Raji (cell line): ENCODE results near the gene LRRFIP1.

ENCODE experiments used
- POLR2A ChIP-seq: IDR thresholded peaks from 2 replicates; pipeline ENCODE4 v1.6.1; 2011; ENCODE audit warnings: low read depth, low read length, control low read depth; ENCODE audit not compliant: insufficient read depth

The LRRFIP1 gene

DNA sequence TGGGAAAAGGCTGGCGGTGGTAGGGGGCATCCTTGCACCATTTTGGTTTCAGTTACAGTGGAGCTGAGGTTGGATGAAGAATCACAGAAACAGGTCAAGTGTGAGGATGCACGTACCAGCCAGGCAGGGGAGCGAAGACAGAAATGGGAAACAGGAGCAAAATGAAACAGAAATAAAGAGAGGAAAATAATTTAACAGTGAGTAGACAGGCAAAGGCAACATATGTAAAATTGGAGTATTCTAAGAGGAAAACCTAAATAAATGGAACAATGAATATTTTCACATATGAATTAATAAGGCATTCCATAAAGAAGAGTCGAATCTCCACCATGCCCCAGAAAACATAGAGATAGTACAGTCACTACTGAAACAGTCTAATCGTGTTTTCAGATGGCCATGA, 29.7 kb downstream of the LRRFIP1 start:
- no peak for TF ChIP-seq POLR2A

DNA sequence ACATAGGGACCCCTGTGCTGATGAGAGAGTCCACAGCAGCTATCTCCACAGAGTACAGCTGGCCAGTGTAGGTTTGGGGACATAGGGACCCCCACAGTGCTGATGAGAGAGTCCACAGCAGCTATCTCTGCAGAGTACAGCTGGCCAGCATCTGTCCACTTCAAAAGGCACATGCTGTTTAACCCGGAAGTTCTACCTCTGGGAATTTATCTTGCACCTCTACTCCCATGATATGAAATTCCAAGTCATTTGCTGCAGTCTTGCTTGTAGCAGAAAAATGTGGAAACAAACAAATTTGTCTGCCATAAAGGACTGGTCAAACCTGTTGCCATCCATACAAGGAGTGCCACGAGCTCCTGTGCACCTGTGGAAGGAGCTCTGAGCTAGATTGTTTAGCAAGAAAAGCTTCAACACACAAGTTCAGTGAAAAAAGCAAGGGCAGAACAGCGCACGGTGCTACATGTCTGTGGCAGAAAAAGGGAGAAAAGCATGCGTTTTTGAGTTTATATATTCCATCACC, 33.1 kb downstream of the LRRFIP1 start:
- no peak for TF ChIP-seq POLR2A

DNA sequence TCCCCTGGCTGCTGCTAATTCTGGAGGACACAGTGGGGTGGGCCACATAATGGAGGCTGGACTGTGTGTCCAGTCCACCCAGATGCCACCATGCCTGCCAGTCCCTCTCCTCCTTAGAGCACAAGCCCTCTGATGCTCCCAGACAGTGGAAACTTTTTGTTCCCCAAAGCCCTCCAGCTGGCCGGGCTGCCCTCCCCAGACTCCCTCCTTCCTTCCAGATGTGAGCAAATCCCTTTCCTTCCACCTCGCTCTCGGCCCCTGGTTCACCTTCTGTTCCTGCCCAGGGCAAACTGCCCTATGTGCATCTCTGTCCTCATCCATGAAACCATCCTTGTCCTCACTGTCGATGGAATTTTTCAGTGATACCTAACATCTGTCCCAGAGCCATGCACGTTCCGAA, 33.9 kb downstream of the LRRFIP1 start:
- no peak for TF ChIP-seq POLR2A

DNA sequence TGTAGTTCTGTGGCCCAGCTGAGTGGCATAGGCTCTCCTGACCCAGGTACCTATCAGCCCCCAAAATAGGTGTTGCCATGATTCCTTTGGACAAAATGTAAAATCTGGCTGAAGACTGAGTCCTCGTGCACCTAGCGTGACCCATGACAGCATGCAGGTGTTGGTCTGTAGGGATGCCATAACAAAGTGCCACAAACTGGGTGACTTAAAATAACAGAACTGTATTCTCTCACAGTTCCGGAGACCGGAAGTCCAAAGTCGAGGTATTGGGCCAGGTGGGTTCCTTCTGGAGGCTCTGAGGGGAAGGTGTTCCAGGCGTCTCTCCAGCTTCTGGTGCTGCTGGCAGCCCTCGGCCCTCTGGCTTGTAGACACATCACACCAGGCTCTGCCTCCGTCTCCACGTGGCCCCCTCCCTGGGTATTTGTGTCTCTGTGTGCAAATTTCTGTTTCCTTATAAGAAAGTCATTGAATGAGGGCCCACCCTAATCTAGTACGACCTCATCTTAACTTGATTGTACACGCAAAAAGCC, 34.5 kb downstream of the LRRFIP1 start:
- no peak for TF ChIP-seq POLR2A

DNA sequence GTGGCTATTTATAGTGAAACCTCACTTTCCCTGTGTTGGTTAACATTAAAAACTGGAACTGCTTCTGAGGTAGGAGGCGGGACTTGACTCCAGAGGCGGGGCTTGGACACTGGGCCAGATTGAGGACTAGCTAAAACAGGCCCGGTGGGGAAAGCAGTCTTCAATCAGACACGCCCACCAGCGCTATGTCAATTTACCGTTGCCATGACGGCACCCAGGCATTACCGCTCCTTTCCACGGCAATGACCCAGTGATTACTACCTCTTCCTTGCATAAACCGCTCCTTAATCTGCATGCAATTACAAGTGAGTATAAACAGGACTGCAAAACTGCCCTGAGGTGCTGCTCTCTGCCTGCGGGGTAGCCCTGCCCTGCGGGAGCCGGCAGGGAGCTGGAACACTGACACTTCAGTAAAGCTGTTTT, 35.3 kb downstream of the LRRFIP1 start:
- TF ChIP-seq POLR2A, result no peak

DNA sequence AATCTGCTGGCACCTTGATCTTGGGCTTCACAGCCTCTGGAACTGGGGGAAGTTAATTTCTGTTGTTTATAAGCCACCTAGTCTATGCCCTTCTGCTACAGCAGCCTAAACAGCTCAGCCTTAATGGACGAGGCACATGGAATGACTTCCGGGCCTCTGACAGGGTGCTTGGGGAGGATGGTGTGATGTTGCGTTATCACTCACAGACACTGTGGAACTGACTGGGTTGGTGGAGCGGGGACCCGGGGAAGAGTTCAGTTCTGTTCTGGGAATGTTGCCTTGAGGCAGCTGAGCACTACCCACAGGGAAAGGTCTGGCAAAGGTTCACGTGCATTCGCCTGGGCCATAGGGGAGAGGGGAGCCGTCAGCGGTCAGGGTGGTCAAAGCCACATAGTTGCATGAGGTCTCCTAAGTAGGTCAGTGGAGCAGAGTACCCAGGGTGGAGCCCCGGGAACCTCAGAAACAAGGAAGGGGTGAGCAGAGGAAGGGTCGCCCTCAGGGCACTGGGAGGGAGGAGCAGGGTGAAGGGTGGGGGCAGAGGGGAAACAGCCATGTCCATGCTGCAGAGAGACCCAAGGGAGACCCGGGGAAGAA, 36.2 kb downstream of the LRRFIP1 start:
- TF ChIP-seq POLR2A, result no peak

DNA sequence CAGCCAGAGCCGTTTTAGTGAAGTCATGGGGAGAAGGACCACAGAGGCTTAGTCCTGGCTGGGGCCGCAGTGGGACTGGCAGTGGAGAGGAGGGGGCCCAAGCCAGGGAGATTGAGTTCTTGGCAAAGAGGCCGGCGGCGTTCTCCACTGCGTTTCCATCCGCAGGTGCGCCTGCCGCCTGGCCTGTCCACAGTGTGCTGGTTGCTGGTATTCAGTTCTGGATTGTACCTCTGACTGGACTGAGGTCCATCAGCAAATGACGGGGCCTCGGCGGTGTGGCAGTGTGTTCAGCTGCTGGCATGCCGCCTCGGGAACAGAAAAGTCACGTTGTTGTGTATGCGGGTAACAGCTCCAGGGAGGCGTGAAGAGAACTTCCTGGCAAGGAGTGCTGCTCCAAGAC, 36.8 kb downstream of the LRRFIP1 start:
- no peak for TF ChIP-seq POLR2A

DNA sequence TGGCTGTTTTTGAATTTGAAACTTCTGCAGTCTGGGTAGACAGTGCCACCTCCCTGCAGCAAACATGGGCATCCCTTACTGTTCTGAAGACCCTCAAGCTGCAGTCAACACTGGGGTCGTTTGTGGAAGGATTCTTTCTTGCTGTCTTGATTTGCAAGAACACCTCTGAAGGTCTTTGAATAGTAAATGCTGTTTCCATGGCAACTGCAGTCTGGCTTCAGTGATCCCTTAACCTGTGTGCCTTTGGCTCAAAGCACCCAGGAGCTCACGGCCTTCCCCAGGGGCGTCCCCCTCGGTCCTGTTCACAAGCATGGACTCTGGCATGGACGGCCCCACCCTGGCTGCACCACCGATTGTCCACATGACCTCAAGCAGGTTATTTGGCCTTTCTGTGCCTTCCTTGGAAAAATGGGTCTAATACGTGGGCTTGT, 38.3 kb downstream of the LRRFIP1 start:
- TF ChIP-seq POLR2A, result no peak

DNA sequence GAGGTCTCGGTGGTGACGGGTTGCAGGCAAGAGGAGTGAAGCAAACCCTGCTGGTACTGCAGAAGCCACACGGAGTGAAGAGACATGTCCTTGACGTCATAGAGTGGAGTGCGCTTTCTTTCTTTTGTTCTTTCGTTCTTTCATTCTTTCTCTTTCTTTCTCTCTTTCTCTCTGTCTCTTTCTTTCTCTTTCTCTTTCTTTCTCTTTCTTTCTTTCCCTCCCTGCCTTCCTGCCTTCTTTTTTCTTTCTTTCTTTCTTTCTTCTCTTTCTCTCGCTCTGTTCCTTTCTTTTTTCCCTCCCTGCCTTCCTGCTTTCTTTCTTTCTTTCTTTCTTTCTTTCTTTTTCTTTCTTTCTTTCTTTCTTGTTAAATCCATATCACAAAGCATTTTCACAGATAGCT, 39.2 kb downstream of the LRRFIP1 start:
- no peak for TF ChIP-seq POLR2A

DNA sequence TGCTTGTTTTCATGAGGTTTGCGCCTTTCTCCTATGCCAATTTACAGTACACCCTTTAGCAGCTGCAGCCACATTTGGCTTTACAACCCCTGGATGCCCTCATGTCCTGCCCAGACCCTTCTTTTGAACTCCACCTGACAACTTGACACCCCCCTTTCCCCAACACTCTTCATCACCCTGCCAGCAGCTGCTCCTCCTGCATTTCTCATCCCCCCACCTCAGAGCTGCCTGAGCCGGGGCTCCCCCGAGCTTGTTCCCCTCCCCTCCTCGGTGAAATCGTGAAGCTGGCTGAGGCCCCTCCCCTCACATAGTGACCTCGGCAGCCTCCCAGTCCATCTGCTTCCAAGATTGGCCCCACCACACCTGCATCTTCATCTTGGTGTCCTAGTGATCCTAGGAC, 40.5 kb downstream of the LRRFIP1 start:
- no peak for TF ChIP-seq POLR2A

DNA sequence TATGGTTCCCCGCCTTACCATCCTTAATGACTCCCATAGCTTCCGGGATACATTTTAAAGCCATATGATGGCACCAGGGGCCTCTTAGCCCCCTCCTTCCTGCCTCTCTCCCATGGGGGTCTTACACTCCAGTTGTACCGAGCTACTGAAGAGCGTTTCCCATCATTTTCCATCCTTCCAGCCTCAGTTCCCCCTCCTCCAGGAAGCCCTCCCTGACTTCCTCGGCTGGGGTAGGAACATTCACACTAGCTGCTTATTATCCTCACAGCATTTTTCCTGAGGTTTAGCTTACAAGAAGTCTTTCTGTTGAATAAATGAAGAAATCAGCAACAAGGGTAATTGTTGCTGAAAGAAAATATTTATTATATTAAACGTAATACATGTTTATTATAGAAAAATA, 41.1 kb downstream of the LRRFIP1 start:
- no peak for TF ChIP-seq POLR2A

DNA sequence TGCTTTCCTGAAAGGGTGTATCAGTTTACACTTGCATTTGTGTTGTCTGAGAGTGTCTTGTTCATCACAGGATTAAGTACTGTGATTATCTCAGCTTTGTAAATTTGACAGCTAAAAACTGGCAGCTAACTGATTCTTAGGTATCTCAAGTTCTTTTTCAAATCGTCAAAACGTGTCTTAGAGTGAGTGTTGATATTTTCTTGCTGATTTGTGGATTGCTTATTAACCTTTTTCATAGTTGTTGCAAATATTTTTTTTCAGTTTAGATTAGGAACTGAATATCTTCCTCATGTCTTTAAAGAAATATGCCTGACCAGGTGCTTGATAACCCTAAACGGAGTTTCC, 41.9 kb downstream of the LRRFIP1 start:
- TF ChIP-seq POLR2A, result no peak

DNA sequence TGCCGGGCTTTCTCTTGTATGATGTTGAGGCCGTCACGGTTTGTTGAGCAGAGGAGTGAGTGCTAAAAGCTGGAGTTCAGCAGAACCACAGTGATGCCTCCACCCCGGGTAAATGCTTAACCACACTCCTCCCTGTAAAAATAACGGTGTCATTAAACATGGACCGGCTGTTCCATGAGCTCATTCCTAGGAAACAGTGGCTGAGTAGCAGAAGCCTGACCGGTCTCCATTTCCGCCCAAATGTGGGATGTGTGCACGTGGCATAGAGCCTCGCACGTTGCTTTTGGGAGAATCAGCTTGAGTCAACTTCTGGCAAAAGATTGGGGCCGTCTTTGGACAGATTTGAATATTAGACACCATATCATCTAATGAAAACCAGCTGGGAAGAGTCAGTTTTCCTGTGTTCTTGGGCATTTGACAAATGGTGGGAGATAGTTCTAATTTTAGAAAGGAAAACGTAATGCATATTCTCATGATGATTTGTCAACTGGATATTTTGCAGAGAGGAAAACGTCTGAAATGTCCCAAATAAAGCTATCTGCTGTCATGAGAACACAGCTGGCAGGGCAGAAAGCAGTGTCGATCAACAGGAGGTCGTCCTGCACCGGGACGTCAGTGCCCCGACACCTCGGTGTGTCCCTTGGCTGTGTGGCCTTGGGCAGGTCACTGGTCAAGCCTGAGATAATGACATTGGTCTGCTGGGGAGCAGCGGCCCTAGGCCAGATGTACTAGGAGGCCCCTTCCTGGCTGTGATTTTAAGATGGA, 42.4 kb downstream of the LRRFIP1 start:
- no peak for TF ChIP-seq POLR2A

DNA sequence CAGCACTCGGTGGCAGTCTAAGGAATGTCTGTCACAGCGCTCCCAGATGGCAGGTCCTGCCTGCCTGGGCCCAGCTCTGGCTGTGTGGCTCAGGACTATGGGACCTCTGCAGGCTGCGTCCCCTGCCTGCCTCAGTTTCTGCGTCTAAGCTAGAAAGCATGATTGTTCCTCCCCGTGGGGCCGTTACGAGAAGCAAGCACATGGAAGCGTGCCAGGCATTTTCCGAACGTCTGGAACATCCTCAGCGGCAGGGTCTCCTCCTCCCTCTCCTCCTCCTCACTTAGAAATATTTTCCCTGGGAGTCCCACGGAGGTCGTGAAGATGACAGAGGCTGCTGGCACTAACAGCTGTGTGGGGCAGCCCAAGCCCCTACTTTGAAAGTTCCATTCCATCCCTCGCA, 43.3 kb downstream of the LRRFIP1 start:
- no peak for TF ChIP-seq POLR2A

DNA sequence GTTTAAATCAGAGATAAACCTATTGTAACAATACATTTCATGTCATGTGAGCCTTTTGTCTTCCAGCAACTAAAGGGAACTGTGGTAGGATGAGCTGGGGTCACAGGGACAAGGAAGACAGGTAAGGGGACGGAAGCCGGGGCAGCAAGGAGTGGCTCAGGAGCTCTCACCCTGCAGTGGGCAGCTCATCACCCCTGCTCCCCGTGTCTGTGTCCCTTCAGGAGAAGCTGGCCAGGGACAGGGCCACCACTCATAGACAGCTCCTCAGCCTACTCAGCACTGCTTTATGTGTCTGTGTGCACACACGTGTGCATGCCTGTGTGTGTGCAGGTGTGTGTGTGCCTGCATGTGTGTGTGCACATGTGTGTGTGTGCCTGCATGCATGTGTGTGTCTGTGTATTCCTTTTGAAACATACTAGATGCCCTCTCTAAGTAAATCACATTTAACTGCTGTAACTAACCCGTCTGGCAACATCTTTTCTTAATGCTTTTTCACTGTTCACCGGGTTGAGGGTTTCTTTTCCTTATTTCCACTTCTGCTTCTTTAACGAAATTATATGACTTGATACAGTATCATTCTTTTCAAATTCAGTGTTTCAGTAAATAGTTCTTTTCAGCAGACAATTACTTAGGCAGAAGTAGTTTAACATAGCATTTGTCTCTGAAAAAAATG, 44.2 kb downstream of the LRRFIP1 start:
- no peak for TF ChIP-seq POLR2A

DNA sequence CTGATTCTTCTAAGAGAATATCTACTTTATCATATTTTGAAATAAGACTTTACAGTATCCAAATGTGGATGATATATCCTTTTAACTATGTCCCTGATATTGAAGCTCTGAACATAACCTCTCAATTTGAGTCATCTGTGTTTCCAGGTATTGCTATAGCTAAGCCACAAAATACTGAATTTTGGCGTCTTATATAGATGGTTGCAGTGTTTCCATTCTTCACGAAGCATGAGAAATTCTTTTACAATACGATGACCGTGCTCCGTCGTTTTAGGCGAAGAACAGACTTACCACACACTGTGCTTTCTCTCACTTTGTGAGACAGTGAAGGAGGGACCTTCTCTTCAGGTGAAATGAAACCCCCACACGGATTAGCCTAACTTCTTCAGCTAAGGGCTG, 45.3 kb downstream of the LRRFIP1 start:
- TF ChIP-seq POLR2A, result no peak
